ENCODE data around the gene CSF2RB. TPM values are rescaled to one million over a fixed set of nuclear protein-coding genes. Genes with fewer than 3 reads are reported as not detected.

The CSF2RB gene
- total and polyA plus RNA-seq, 2 of the 13 experiments (the other 11 are each of a cell fraction or from before 2014, with no cell fraction given) = not detected

GRCh38 chr22:36977947-36978660, 64.7 kb downstream of the CSF2RB start:
- H2AFZ ChIP-seq (ENCODE audit: low read length) = peak overlapping the region; percentile 66
- FAIRE-seq = peak; percentile 89
- in situ Hi-C loops (cut with HindIII; ENCODE audit: extremely low pct_ligation_motif_present, low pct_unique_long_range_greater_than_20kb) = loop anchor here (10.0 kb wide), 1 partner anchor 123 kb away; no protein-coding TSS in a partner anchor
- TF ChIP-seq PBX3 (CRISPR knock-in tag; IDR thresholded peaks at IDR 0.05; ENCODE audit: borderline replicate concordance) (no peak), ZNF768 (CRISPR knock-in tag; IDR thresholded peaks at IDR 0.05) (no peak), E2F1 (CRISPR knock-in tag; IDR thresholded peaks at IDR 0.05) (no peak), GATA4 (IDR thresholded peaks at IDR 0.05; ENCODE audit: borderline replicate concordance, low read depth) (no peak), WIZ (CRISPR knock-in tag; IDR thresholded peaks at IDR 0.05) (no peak), ZNF780A (CRISPR knock-in tag; IDR thresholded peaks at IDR 0.05) (no peak), ZNF512B (CRISPR knock-in tag; IDR thresholded peaks at IDR 0.05; ENCODE audit: borderline replicate concordance) (no peak), MYNN (CRISPR knock-in tag; IDR thresholded peaks at IDR 0.05; ENCODE audit: low read depth) (no peak)

More at GRCh38 chr22:36977947-36978660, 64.7 kb downstream of the CSF2RB start:
- peak; percentile 72 for DNase-seq (ENCODE audit: low spot score)
- no TSS peak for BruUV-seq (replicated peaks)
- Histone ChIP-seq H3K4me3 (replicated peaks in 1 of 3; ENCODE audit: insufficient read depth in 1 of 3, low read depth in 2 of 3, low read length in 3 of 3) (peak overlapping the region; percentile 38 to 65 (median 55); a peak in 5 of 6 replicates), H3K79me2 (ENCODE audit: insufficient read depth, low read length) (no peaks in the 10 kb centered on the region), H3K9ac (ENCODE audit: insufficient read depth, low read depth, low read length) (no peak overlapping the region), H3K27ac (ENCODE audit: extremely low read length, insufficient read depth, low read length) (no peak overlapping the region), H3K27me3 (ENCODE audit: control insufficient read depth in 1 of 2, insufficient read depth in 2 of 2, low read length in 2 of 2) (peaks cover 0 to 7% of the 10 kb centered on the region in 2 experiments; a peak in 2 of 5 replicates), H4K20me1 (ENCODE audit: insufficient read depth, low read length) (no peaks in the 10 kb centered on the region), H3K4me2 (ENCODE audit: low read depth, low read length) (peak overlapping the region; percentile 96), H3K9me3 (ENCODE audit: low read length) (no peaks in the 10 kb centered on the region), H3K4me1 (ENCODE audit: insufficient read depth, low read length) (peaks cover 6% of the 10 kb centered on the region; the same call in 1 of the 2 replicates), H3K36me3 (replicated peaks in 1 of 2; ENCODE audit: control insufficient read depth in 1 of 2, insufficient read depth in 2 of 2, low read length in 2 of 2) (no peaks in the 10 kb centered on the region)
- 6% methylated on average over 18 of the region's 18 CpGs for WGBS (ENCODE audit: low lambda C conversion rate)
- intact Hi-C loops (cut with micrococcal nuclease; ENCODE audit: unreplicated experiment) = loop anchor here (2.0 to 5.0 kb wide), 2 partner anchors 121 to 196 kb away; no protein-coding TSS in a partner anchor
- ChIA-PET CTCF (ENCODE audit: low intra/inter-chr PET ratio, low total read pairs) (interaction anchor here (1.2 to 2.2 kb wide), 4 partner anchors 8 to 221 kb away, joined by 4 to 11 read pairs (median 6); no protein-coding TSS in a partner anchor), POLR2A (interaction anchor here (1.1 to 1.5 kb wide), 2 partner anchors 41 to 54 kb away, joined by 4 to 6 read pairs; partner anchors contain the start of gene TST)
- ATAC-seq = peak; percentile 80

Data from HepG2 (cell line).